ENCODE results near the gene SEM1. TPM values are rescaled to one million over a fixed set of nuclear protein-coding genes. Genes with fewer than 3 reads are reported as not detected.

Gene SEM1
- total RNA-seq, 1 donor from 2014 or later = 50.8 TPM

- DNase-seq (ENCODE audit: low read depth) (no peak), FAIRE-seq (no peak)
- Histone ChIP-seq H3K27me3 (ENCODE audit: insufficient read depth, low read length) (no peaks in the 10 kb centered on the region), H4K20me1 (ENCODE audit: insufficient read depth, low read length) (no peaks in the 10 kb centered on the region), H3K27ac (ENCODE audit: low read depth, low read length) (no peak overlapping the region), H3K4me1 (ENCODE audit: insufficient read depth, low read length) (no peaks in the 10 kb centered on the region), H3K9me3 (ENCODE audit: insufficient read depth, low read depth, low read length) (no peaks in the 10 kb centered on the region), H3K36me3 (ENCODE audit: insufficient read depth, low read length) (no peaks in the 10 kb centered on the region), H2AFZ (ENCODE audit: low read depth, low read length) (no peak overlapping the region), H3K4me3 (ENCODE audit: insufficient read depth, low read depth, low read length) (no peak overlapping the region), H3K9ac (ENCODE audit: low read length) (no peak overlapping the region), H3K4me2 (ENCODE audit: low read length) (no peak overlapping the region), H3K79me2 (ENCODE audit: insufficient read depth, low read length) (no peaks in the 10 kb centered on the region)
- no peaks in the 10 kb centered on the region for H3K36me3 Mint-ChIP-seq (ENCODE audit: low read depth, unreplicated experiment)
- no peaks in the 10 kb centered on the region for H3K9me3 Mint-ChIP-seq (ENCODE audit: unreplicated experiment)
- TF ChIP-seq CTCF (IDR thresholded peaks at IDR 0.05; ENCODE audit: insufficient read depth, low read depth, low read length) (no peak), EZH2 (IDR thresholded peaks at IDR 0.05; ENCODE audit: insufficient read depth, low read length) (no peak)
- H3K4me1 Mint-ChIP-seq (ENCODE audit: low read depth, unreplicated experiment) = no peaks in the 10 kb centered on the region
- no peak overlapping the region for H3K27ac Mint-ChIP-seq (ENCODE audit: unreplicated experiment)
- H3K4me3 Mint-ChIP-seq (ENCODE audit: unreplicated experiment) = no peak overlapping the region
- H3K27me3 Mint-ChIP-seq (ENCODE audit: low read depth, unreplicated experiment) = peaks cover 10% of the 10 kb centered on the region
Observed at GRCh38 chr7:96740130-96740529, 30.5 kb upstream of the SEM1 start.

- Mint-ChIP-seq H3K4me1 (ENCODE audit: low read depth, unreplicated experiment) (no peaks in the 10 kb centered on the region), H3K36me3 (ENCODE audit: low read depth, unreplicated experiment) (no peaks in the 10 kb centered on the region), H3K4me3 (ENCODE audit: unreplicated experiment) (no peak overlapping the region), H3K27me3 (ENCODE audit: low read depth, unreplicated experiment) (peaks cover 10% of the 10 kb centered on the region), H3K9me3 (ENCODE audit: unreplicated experiment) (no peaks in the 10 kb centered on the region), H3K27ac (ENCODE audit: unreplicated experiment) (no peak overlapping the region)
- DNase-seq (ENCODE audit: low read depth) = no peak
- Histone ChIP-seq H3K36me3 (ENCODE audit: insufficient read depth, low read length) (no peaks in the 10 kb centered on the region), H3K9me3 (ENCODE audit: insufficient read depth, low read depth, low read length) (no peaks in the 10 kb centered on the region), H2AFZ (ENCODE audit: low read depth, low read length) (no peak overlapping the region), H3K4me3 (ENCODE audit: insufficient read depth, low read depth, low read length) (no peak overlapping the region), H3K27ac (ENCODE audit: low read depth, low read length) (no peak overlapping the region), H3K79me2 (ENCODE audit: insufficient read depth, low read length) (no peaks in the 10 kb centered on the region), H3K4me1 (ENCODE audit: insufficient read depth, low read length) (no peaks in the 10 kb centered on the region), H3K27me3 (ENCODE audit: insufficient read depth, low read length) (no peaks in the 10 kb centered on the region), H3K4me2 (ENCODE audit: low read length) (no peak overlapping the region), H3K9ac (ENCODE audit: low read length) (no peak overlapping the region), H4K20me1 (ENCODE audit: insufficient read depth, low read length) (no peaks in the 10 kb centered on the region)
- TF ChIP-seq EZH2 (IDR thresholded peaks at IDR 0.05; ENCODE audit: insufficient read depth, low read length) (no peak), CTCF (IDR thresholded peaks at IDR 0.05; ENCODE audit: insufficient read depth, low read depth, low read length) (no peak)
- no peak for FAIRE-seq
Observed at GRCh38 chr7:96739609-96740008, 30.0 kb upstream of the SEM1 start.

DNA sequence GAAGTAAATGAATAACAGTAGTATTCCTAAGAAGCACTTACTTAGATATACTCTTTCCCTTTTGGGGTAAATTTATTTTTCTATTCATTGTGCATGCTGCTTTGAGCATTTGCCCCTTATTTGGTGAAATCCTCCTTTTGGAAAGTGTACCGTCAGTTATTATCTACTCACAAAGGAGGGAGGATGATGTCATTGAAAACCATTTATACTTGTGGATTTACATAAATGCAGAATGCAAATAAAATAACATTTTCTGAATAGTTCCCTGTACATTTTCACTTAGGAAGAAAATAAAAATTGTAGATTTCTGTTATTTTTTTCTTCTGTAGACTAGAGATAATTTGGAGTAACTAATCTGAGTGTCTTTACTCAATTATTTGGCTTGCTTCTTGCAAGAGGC lies 29.5 kb upstream of the SEM1 start:
- no peak overlapping the region for H3K27ac ChIP-seq (ENCODE audit: low read depth, low read length)
- no peaks in the 10 kb centered on the region for H3K9me3 Mint-ChIP-seq (ENCODE audit: unreplicated experiment)
- no peaks in the 10 kb centered on the region for H3K27me3 ChIP-seq (ENCODE audit: insufficient read depth, low read length)

More for the DNA sequence above, 29.5 kb upstream of the SEM1 start:
- H3K27ac Mint-ChIP-seq (ENCODE audit: unreplicated experiment) = no peak overlapping the region
- no peak overlapping the region for H3K4me2 ChIP-seq (ENCODE audit: low read length)
- H3K27me3 Mint-ChIP-seq (ENCODE audit: low read depth, unreplicated experiment) = peaks cover 10% of the 10 kb centered on the region
- H2AFZ ChIP-seq (ENCODE audit: low read depth, low read length) = no peak overlapping the region
- no peaks in the 10 kb centered on the region for H3K36me3 ChIP-seq (ENCODE audit: insufficient read depth, low read length)
- TF ChIP-seq CTCF (IDR thresholded peaks at IDR 0.05; ENCODE audit: insufficient read depth, low read depth, low read length) (no peak), EZH2 (IDR thresholded peaks at IDR 0.05; ENCODE audit: insufficient read depth, low read length) (no peak)
- H3K79me2 ChIP-seq (ENCODE audit: insufficient read depth, low read length) = no peaks in the 10 kb centered on the region
- H3K4me1 ChIP-seq (ENCODE audit: insufficient read depth, low read length) = no peaks in the 10 kb centered on the region
- DNase-seq (ENCODE audit: low read depth) (no peak), FAIRE-seq (no peak)
- no peaks in the 10 kb centered on the region for H3K9me3 ChIP-seq (ENCODE audit: insufficient read depth, low read depth, low read length)
- H3K4me1 Mint-ChIP-seq (ENCODE audit: low read depth, unreplicated experiment) = no peaks in the 10 kb centered on the region
- H3K9ac ChIP-seq (ENCODE audit: low read length) = no peak overlapping the region
- no peak overlapping the region for H3K4me3 Mint-ChIP-seq (ENCODE audit: unreplicated experiment)
- no peak overlapping the region for H3K4me3 ChIP-seq (ENCODE audit: insufficient read depth, low read depth, low read length)
- H3K36me3 Mint-ChIP-seq (ENCODE audit: low read depth, unreplicated experiment) = no peaks in the 10 kb centered on the region
- no peaks in the 10 kb centered on the region for H4K20me1 ChIP-seq (ENCODE audit: insufficient read depth, low read length)
